K562 (cell line): ENCODE data around the gene RCSD1. TPM values are rescaled to one million over a fixed set of nuclear protein-coding genes. Genes with fewer than 3 reads are reported as not detected.

Experiments
- ATAC-seq: fragments of 200-7000 bp; cut with Tn5 transposase; 3 replicates; pipeline ENCODE4 v1.9.1; 2020; ENCODE audit warnings: moderate library complexity
- BruUV-seq: library from RNA; stranded (reverse); fragments of 400-500 nt; replicated peaks from 2 replicates; lab custom pipeline; 2021; lab: Mats Ljungman, UMichigan
- CTCF ChIA-PET: fragments of 300-600 bp; formaldehyde crosslinking; extraction: SDS; loops from one replicate; lab custom pipeline; 2021; ENCODE audit warnings: low intra/inter-chr PET ratio; lab: Yijun Ruan, JAX
- POLR2A ChIA-PET: fragments of 300-600, 350-650 bp; sonication (Branson Sonifier 250); formaldehyde crosslinking; extraction: SDS; loops from one replicate; lab custom pipeline; 2021; ENCODE audit warnings: antibody characterized with exemption, inconsistent platforms; lab: Yijun Ruan, JAX
- DNase-seq, 4 experiments: peaks; one replicate each; pipeline versions ENCODE4 v3.0.0 to v3.0.0-alpha.2; 2011 to 2018; ENCODE audit warnings: low spot score in 3 of 4, mixed read lengths in 3 of 4; ENCODE audit errors: extremely low read depth in 1 of 4
- FAIRE-seq: peaks from 2 replicates; lab custom pipeline; 2011; peaks lifted over from hg19 to GRCh38; lab: Jason Lieb, UNC
- H2AFZ ChIP-seq: 2 replicates; pipeline ENCODE4 v1.6.0; 2011; ENCODE audit warnings: low read depth, low read length, control low read depth, inconsistent platforms
- H3K27ac ChIP-seq: fragments of 200-600 bp; 3 replicates; pipeline ENCODE4 v1.8.0; 2011; ENCODE audit warnings: low read depth, mild to moderate bottlenecking, control low read depth, inconsistent platforms, low read length, moderate library complexity, mixed read lengths; ENCODE audit errors: extremely low read depth
- H3K27me3 ChIP-seq, 2 experiments: fragments of 300-600 bp in 1 of 2; 2 replicates in 1 of 2; 3 replicates in 1 of 2; pipeline versions ENCODE4 v1.6.0 to v1.8.0; 2011; ENCODE audit warnings: inconsistent platforms in 2 of 2, low read length in 2 of 2, mild to moderate bottlenecking in 1 of 2, mixed read lengths in 1 of 2, moderate library complexity in 1 of 2; ENCODE audit not compliant: control insufficient read depth in 2 of 2, insufficient read depth in 2 of 2
- H3K36me3 ChIP-seq: fragments of 300-600 bp; 3 replicates; pipeline ENCODE4 v1.8.0; 2011; ENCODE audit warnings: mild to moderate bottlenecking, low read length, inconsistent platforms; ENCODE audit not compliant: control insufficient read depth, insufficient read depth
- H3K4me1 ChIP-seq, 2 experiments: fragments of 200-600 bp in 1 of 2; replicated peaks in 1 of 2; 2 replicates in 1 of 2; 3 replicates in 1 of 2; pipeline versions ENCODE4 v1.5.1 to v1.8.0; 2011; ENCODE audit warnings: inconsistent platforms in 2 of 2, low read length in 2 of 2, mild to moderate bottlenecking in 1 of 2, mixed read lengths in 1 of 2, moderate library complexity in 1 of 2; ENCODE audit not compliant: control insufficient read depth in 2 of 2, insufficient read depth in 2 of 2
- H3K4me2 ChIP-seq: 2 replicates; pipeline ENCODE4 v1.6.1; 2011; ENCODE audit warnings: low read length, control low read depth, inconsistent platforms, mixed read lengths; ENCODE audit not compliant: insufficient read depth
- H3K4me3 ChIP-seq: fragments of 200-600 bp; sonication (generic), shearing (Covaris generic); 2 replicates; pipeline ENCODE4 v1.5.1; 2016; ENCODE audit warnings: control low read depth, inconsistent platforms
- H3K79me2 ChIP-seq: fragments of 200-600 bp; 3 replicates; pipeline ENCODE4 v1.8.0; 2011; ENCODE audit warnings: low read length, inconsistent platforms; ENCODE audit not compliant: control insufficient read depth, insufficient read depth
- H3K9ac ChIP-seq, 2 experiments: 2 replicates each; pipeline versions ENCODE4 v1.6.0 to v1.6.1; 2011; ENCODE audit warnings: low read depth in 2 of 2, low read length in 2 of 2, control low read depth in 1 of 2, inconsistent platforms in 1 of 2, mild to moderate bottlenecking in 1 of 2, mixed read lengths in 1 of 2; ENCODE audit not compliant: insufficient read depth in 1 of 2
- H3K9me1 ChIP-seq: one replicate; pipeline ENCODE4 v1.6.0; 2011; ENCODE audit warnings: inconsistent platforms, mild to moderate bottlenecking, low read length, moderate library complexity; ENCODE audit not compliant: control insufficient read depth, insufficient read depth
- H3K9me3 ChIP-seq: replicated peaks from 2 replicates; pipeline ENCODE4 v1.5.1; 2011; ENCODE audit warnings: low read depth, low read length, inconsistent platforms; ENCODE audit not compliant: control insufficient read depth, insufficient read depth
- H4K20me1 ChIP-seq: replicated peaks from 2 replicates; pipeline ENCODE4 v1.6.1; 2011; ENCODE audit warnings: low read length, inconsistent platforms, mixed read lengths; ENCODE audit not compliant: control insufficient read depth, insufficient read depth
- COPS2 ChIP-seq: fragments of 450-650 bp; conservative IDR thresholded peaks from 2 replicates; pipeline ENCODE4 v1.6.1; 2016; ENCODE audit warnings: mild to moderate bottlenecking, moderate library complexity
- E2F3 ChIP-seq: fragments of 250-450 bp; sonication (Bioruptor Pico); IDR thresholded peaks from 2 replicates; pipeline ENCODE4 v1.4.0; 2020; ENCODE audit warnings: mild to moderate bottlenecking
- HMG20A ChIP-seq: fragments of 450-650 bp; formaldehyde crosslinking; conservative IDR thresholded peaks from 2 replicates; pipeline ENCODE4 v1.4.0; 2020; ENCODE audit warnings: mild to moderate bottlenecking, mixed read lengths
- L3MBTL2 ChIP-seq: fragments of 450-650 bp; IDR thresholded peaks from 2 replicates; pipeline ENCODE4 v1.6.1; 2016; ENCODE audit warnings: mild to moderate bottlenecking, moderate library complexity
- PTRF ChIP-seq: fragments of 450-650 bp; IDR thresholded peaks from 2 replicates; pipeline ENCODE4 v1.6.1; 2016; ENCODE audit warnings: mild to moderate bottlenecking, missing genetic modification characterization, missing compliant biosample characterization
- SRF ChIP-seq, 2 experiments: fragments of 250-450, 450-650 bp in 1 of 2; sonication (Bioruptor Pico) in 1 of 2; sonication (generic) in 1 of 2; formaldehyde crosslinking; IDR thresholded peaks; 2 replicates each; pipeline versions ENCODE4 v1.5.0 to v1.5.1; 2020 to 2022; ENCODE audit warnings: mild to moderate bottlenecking in 1 of 2, missing genetic modification reagents in 1 of 2
- STAT5B ChIP-seq: fragments of 250-450 bp; sonication (Bioruptor Pico); IDR thresholded peaks from 2 replicates; pipeline ENCODE4 v1.8.0; 2021; ENCODE audit warnings: mild to moderate bottlenecking, inconsistent platforms
- VEZF1 ChIP-seq: fragments of 200-800 bp; sonication (Bioruptor generic); IDR thresholded peaks from 2 replicates; pipeline ENCODE4 v1.6.1; 2017; ENCODE audit warnings: missing genetic modification characterization, missing compliant biosample characterization
- ZFP91 ChIP-seq: sonication (generic); formaldehyde crosslinking; IDR thresholded peaks from 2 replicates; pipeline ENCODE4 v1.8.0; 2022; ENCODE audit warnings: mild to moderate bottlenecking, missing genetic modification reagents
- ZKSCAN8 ChIP-seq: fragments of 200-800 bp; sonication (Bioruptor generic); IDR thresholded peaks from 2 replicates; pipeline ENCODE4 v1.6.1; 2016; ENCODE audit warnings: missing genetic modification characterization, missing compliant biosample characterization
- ZNF239 ChIP-seq: fragments of 250-450 bp; sonication (Bioruptor Pico); IDR thresholded peaks from 2 replicates; pipeline ENCODE4 v1.4.0; 2020; ENCODE audit warnings: mild to moderate bottlenecking
- WGBS: fragments of 100-300 bp; shearing (Covaris generic); methylation state at CpG from one replicate; pipeline ENCODE4 v1.1.6; 2016; ENCODE audit warnings: low coverage, mixed read lengths; ENCODE audit not compliant: insufficient coverage; ENCODE audit errors: missing lambda C conversion rate; 5-methylcytosine and 5-hydroxymethylcytosine counted together
- in situ Hi-C: fragments of 300-500 bp; cut with MboI; formaldehyde crosslinking; loops from 4 replicates; pipeline ENCODE4 v1.15.0; 2018; ENCODE audit warnings: inconsistent platforms, mixed read lengths
- intact Hi-C: fragments of 100-400 bp; cut with micrococcal nuclease; formaldehyde crosslinking; loops from 2 replicates; pipeline ENCODE4 v1.14.2; 2022
- polyA plus RNA-seq, 8 experiments: library from polyadenylated mRNA; depleted of rRNA in 4 of 8; stranded (reverse) in 5 of 8; unstranded in 3 of 8; fragments of >200 nt; fragmentation: Nextera tagmentation in 2 of 8; fragmentation: Illumina TruSeq in 1 of 8; extraction: Ambion mirVana in 2 of 8; extraction: Trizol in 1 of 8; gene quantifications; 2 replicates each; pipeline versions ENCODE4 v1.2.1 to v1.2.3, GENCODE V29; 2011 to 2014; ENCODE audit warnings: inconsistent platforms in 1 of 8, missing spikeins in 1 of 8
- total RNA-seq, 7 experiments: library from RNA; depleted of rRNA in 6 of 7; stranded (reverse); fragments of >200 nt in 6 of 7; fragmentation: Illumina TruSeq in 2 of 7; extraction: Trizol in 2 of 7; gene quantifications; 2 replicates each; pipeline versions ENCODE4 v1.2.1 to v1.2.3, GENCODE V29; 2011 to 2021; ENCODE audit warnings: low replicate concordance in 1 of 7
- TF ChIP-seq, protein P1 (sequence below): sonication (generic); formaldehyde crosslinking; IDR thresholded peaks from 2 replicates; pipeline ENCODE4 v1.8.0; 2023; ENCODE audit warnings: mild to moderate bottlenecking, missing genetic modification reagents

Gene RCSD1
- total and polyA plus RNA-seq, 9 of the 15 experiments (the other 6 are each of a cell fraction or from before 2014, with no cell fraction given), result 7.8 to 69.8 (median 45.3) TPM

DNA sequence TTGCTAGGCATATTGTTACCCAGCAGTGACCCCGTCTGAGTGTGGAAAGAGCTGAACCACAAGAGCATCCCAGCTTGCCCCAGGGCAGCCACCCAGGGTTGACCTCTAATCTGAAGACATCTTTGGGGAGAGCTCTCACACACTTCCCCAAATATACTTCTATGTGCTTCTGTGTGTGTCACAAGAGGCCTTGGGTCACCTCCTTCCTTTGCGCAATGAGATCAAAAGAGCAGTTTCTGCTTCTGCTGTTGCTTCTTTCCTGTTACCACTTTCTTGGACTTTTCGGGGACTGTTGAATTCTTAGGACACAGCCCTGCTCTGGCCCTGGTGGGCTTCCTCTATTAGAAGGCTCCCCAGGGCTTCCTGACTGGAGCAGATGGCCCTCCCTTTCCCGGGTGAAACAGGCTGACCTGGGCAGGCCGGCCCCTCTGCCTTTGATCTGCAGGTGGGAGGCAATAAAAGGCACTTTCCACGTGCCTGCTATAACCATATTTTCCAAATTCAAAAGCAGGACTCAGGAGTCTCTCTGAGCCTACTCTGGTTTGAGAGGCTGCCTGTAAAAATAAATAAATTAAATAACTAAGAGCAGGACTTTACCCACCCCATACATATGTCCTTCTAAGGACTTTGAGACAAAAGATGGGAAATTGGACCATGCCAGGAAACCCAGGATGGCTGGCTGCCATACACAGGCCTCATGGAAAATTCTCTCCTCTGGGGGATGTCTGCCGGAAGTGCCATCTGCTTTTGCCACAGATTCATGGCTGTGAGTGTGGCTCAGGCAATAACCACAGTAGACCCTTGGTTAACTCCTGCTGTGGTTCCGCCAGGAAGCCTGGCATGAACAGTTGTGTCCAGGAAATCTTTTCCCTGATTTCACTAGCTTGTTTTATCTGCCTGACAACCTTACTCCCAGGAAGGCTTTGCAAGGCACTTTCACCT, 28.3 kb upstream of the RCSD1 start (continued):
- TF ChIP-seq SRF (CRISPR knock-in tag; IDR thresholded peaks at IDR 0.05) (peak in 1 of 2 experiments; percentile 72; a peak in 1 of 4 replicates), VEZF1 (CRISPR knock-in tag) (0 out of 2 replicates have a peak, but pooled peaks have one; percentile 10)

DNA sequence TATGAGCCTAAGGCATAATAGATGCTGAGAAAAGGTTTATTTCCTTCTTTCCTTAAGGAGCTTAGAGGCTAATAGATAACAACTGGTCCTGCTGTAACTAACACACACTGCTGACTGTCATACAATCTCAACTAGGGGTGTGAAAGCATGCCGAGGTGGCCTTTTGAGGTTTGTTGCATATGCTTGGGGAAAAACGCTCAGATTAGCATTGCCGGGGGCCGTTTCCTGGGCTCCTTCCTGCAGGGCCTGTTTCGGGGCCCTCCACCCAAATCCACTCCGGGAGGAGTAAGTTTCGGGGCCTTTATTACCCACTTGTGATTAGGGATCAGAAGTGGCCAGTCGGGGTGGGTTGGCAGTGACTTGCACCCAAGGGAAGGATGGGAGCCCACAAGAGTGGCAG, 27.2 kb upstream of the RCSD1 start:
- Histone ChIP-seq H3K9me1 (no peaks in the 10 kb centered on the region), H3K27ac (no peak overlapping the region), H3K4me1 (peaks cover 13 to 22% of the 10 kb centered on the region in 2 experiments; a peak in 4 of 5 replicates), H3K9ac (no peak overlapping the region), H3K4me2 (no peak overlapping the region), H3K27me3 (no peaks in the 10 kb centered on the region), H2AFZ (no peak overlapping the region), H3K4me3 (no peak overlapping the region), H3K9me3 (peaks cover 8% of the 10 kb centered on the region), H4K20me1 (no peaks in the 10 kb centered on the region), H3K36me3 (no peaks in the 10 kb centered on the region), H3K79me2 (no peaks in the 10 kb centered on the region)
- 72% methylated on average over 8 of the region's 8 CpGs for WGBS
- in situ Hi-C loops (loop anchor here (5.0 kb wide), 1 partner anchor 89 kb away; no protein-coding TSS in a partner anchor), intact Hi-C loops (loop anchor here (10.0 kb wide), 1 partner anchor 482 kb away; no protein-coding TSS in a partner anchor)
- ChIA-PET CTCF (no interaction called here), POLR2A (interaction anchor here (0.6 to 1.4 kb wide), 4 partner anchors 14 to 117 kb away, joined by 3 to 4 read pairs (median 4); no protein-coding TSS in a partner anchor)
- ATAC-seq, result no peak
- no peak for FAIRE-seq
- no TSS peak for BruUV-seq
- no peak for DNase-seq
- TF ChIP-seq HMG20A (no peak), COPS2 (no peak), L3MBTL2 (peak; percentile 62; the same call in 1 of the 2 replicates), ZNF239 (no peak), STAT5B (CRISPR knock-in tag) (no peak), ZKSCAN8 (no peak), ZFP91 (CRISPR knock-in tag) (no peak), PTRF (tag) (no peak), E2F3 (CRISPR knock-in tag) (no peak)
- TF ChIP-seq, protein P1, sequence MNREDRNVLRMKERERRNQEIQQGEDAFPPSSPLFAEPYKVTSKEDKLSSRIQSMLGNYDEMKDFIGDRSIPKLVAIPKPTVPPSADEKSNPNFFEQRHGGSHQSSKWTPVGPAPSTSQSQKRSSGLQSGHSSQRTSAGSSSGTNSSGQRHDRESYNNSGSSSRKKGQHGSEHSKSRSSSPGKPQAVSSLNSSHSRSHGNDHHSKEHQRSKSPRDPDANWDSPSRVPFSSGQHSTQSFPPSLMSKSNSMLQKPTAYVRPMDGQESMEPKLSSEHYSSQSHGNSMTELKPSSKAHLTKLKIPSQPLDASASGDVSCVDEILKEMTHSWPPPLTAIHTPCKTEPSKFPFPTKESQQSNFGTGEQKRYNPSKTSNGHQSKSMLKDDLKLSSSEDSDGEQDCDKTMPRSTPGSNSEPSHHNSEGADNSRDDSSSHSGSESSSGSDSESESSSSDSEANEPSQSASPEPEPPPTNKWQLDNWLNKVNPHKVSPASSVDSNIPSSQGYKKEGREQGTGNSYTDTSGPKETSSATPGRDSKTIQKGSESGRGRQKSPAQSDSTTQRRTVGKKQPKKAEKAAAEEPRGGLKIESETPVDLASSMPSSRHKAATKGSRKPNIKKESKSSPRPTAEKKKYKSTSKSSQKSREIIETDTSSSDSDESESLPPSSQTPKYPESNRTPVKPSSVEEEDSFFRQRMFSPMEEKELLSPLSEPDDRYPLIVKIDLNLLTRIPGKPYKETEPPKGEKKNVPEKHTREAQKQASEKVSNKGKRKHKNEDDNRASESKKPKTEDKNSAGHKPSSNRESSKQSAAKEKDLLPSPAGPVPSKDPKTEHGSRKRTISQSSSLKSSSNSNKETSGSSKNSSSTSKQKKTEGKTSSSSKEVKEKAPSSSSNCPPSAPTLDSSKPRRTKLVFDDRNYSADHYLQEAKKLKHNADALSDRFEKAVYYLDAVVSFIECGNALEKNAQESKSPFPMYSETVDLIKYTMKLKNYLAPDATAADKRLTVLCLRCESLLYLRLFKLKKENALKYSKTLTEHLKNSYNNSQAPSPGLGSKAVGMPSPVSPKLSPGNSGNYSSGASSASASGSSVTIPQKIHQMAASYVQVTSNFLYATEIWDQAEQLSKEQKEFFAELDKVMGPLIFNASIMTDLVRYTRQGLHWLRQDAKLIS (CRISPR knock-in tag), result no peak
